Stimulated activated effector memory CD8-positive, alpha-beta T cell treated with anti-CD3 and anti-CD28 coated beads, Interleukin-12 subunit alpha, Interleukin-12 subunit beta, amount 100 ng/mL, for 72 hours (primary cell): ENCODE measurements around the gene PRICKLE2.

Experiments used
- ATAC-seq: fragments of 150-1000 bp; cut with Tn5 transposase; 2 replicates; pipeline ENCODE4 v1.10.0; 2021
- DNase-seq, 2 donors: peaks; one replicate each; pipeline ENCODE4 v3.0.0; 2021 to 2022; ENCODE audit warnings: low spot score in 2 of 2
- H3K27ac Mint-ChIP-seq: one replicate; pipeline ENCODE4 v1.8.0; 2022; ENCODE audit warnings: mild to moderate bottlenecking, mixed read lengths
- H3K36me3 Mint-ChIP-seq: one replicate; pipeline ENCODE4 v1.8.0; 2022; ENCODE audit warnings: mild to moderate bottlenecking, mixed read lengths
- H3K4me1 Mint-ChIP-seq: one replicate; pipeline ENCODE4 v1.8.0; 2022; ENCODE audit warnings: mixed read lengths
- H3K4me3 Mint-ChIP-seq: one replicate; pipeline ENCODE4 v1.8.0; 2022; ENCODE audit warnings: mild to moderate bottlenecking, mixed read lengths
- H3K9me3 Mint-ChIP-seq: one replicate; pipeline ENCODE4 v1.8.0; 2022; ENCODE audit warnings: mixed read lengths

PRICKLE2 gene

GRCh38 chr3:64235605-64236004 lies 10.3 kb upstream of the PRICKLE2 start:
- Mint-ChIP-seq H3K27ac (no peak overlapping the region), H3K4me1 (no peaks in the 10 kb centered on the region), H3K36me3 (no peaks in the 10 kb centered on the region), H3K9me3 (peaks cover 6% of the 10 kb centered on the region), H3K4me3 (no peak overlapping the region)
- DNase-seq = no peak
- no peak for ATAC-seq

- DNase-seq (no peak), ATAC-seq (no peak)
- H3K9me3 Mint-ChIP-seq = peaks cover 6% of the 10 kb centered on the region
- H3K36me3 Mint-ChIP-seq = no peaks in the 10 kb centered on the region
- H3K27ac Mint-ChIP-seq = no peak overlapping the region
- H3K4me3 Mint-ChIP-seq = no peak overlapping the region
- H3K4me1 Mint-ChIP-seq = no peaks in the 10 kb centered on the region
Measured at GRCh38 chr3:64234571-64234970, 9.3 kb upstream of the PRICKLE2 start.

GRCh38 chr3:64232821-64233220 lies 7.6 kb upstream of the PRICKLE2 start:
- H3K4me3 Mint-ChIP-seq = no peak overlapping the region
- peaks cover 6% of the 10 kb centered on the region for H3K9me3 Mint-ChIP-seq
- ATAC-seq (no peak), DNase-seq (no peak)
- H3K27ac Mint-ChIP-seq = no peak overlapping the region
- H3K36me3 Mint-ChIP-seq = no peaks in the 10 kb centered on the region
- H3K4me1 Mint-ChIP-seq = no peaks in the 10 kb centered on the region

- H3K4me1 Mint-ChIP-seq = no peaks in the 10 kb centered on the region
- ATAC-seq (no peak), DNase-seq (no peak)
- H3K27ac Mint-ChIP-seq = no peak overlapping the region
- H3K4me3 Mint-ChIP-seq = no peak overlapping the region
- H3K36me3 Mint-ChIP-seq = no peaks in the 10 kb centered on the region
- H3K9me3 Mint-ChIP-seq = peaks cover 3% of the 10 kb centered on the region
Measured at GRCh38 chr3:64229903-64230302, 4.6 kb upstream of the PRICKLE2 start.

GRCh38 chr3:64228110-64228509 lies 2.8 kb upstream of the PRICKLE2 start:
- Mint-ChIP-seq H3K4me3 (no peak overlapping the region), H3K27ac (no peak overlapping the region), H3K36me3 (no peaks in the 10 kb centered on the region), H3K9me3 (no peaks in the 10 kb centered on the region), H3K4me1 (no peaks in the 10 kb centered on the region)
- ATAC-seq (no peak), DNase-seq (no peak)

- ATAC-seq (no peak), DNase-seq (no peak)
- Mint-ChIP-seq H3K4me1 (no peaks in the 10 kb centered on the region), H3K4me3 (no peak overlapping the region), H3K27ac (no peak overlapping the region), H3K36me3 (no peaks in the 10 kb centered on the region), H3K9me3 (no peaks in the 10 kb centered on the region)
Measured at GRCh38 chr3:64226730-64227129, 1.5 kb upstream of the PRICKLE2 start.

GRCh38 chr3:64225695-64226499 lies 631 bp upstream of the PRICKLE2 start:
- H3K9me3 Mint-ChIP-seq = no peaks in the 10 kb centered on the region
- H3K36me3 Mint-ChIP-seq = no peaks in the 10 kb centered on the region
- no peaks in the 10 kb centered on the region for H3K4me1 Mint-ChIP-seq
- DNase-seq (no peak), ATAC-seq (no peak)
- no peak overlapping the region for H3K27ac Mint-ChIP-seq
- H3K4me3 Mint-ChIP-seq = no peak overlapping the region

- DNase-seq = no peak
- no peaks in the 10 kb centered on the region for H3K36me3 Mint-ChIP-seq
- H3K4me1 Mint-ChIP-seq = no peaks in the 10 kb centered on the region
- ATAC-seq = no peak
- H3K9me3 Mint-ChIP-seq = no peaks in the 10 kb centered on the region
- no peak overlapping the region for H3K27ac Mint-ChIP-seq
- H3K4me3 Mint-ChIP-seq = no peak overlapping the region
Measured at GRCh38 chr3:64223791-64224745, 1.2 kb downstream of the PRICKLE2 start.

- Mint-ChIP-seq H3K4me1 (no peaks in the 10 kb centered on the region), H3K4me3 (no peak overlapping the region), H3K9me3 (no peaks in the 10 kb centered on the region), H3K27ac (no peak overlapping the region), H3K36me3 (no peaks in the 10 kb centered on the region)
- DNase-seq (no peak), ATAC-seq (no peak)
Measured at GRCh38 chr3:64222501-64223111, 2.7 kb downstream of the PRICKLE2 start.

- no peak for ATAC-seq
- Mint-ChIP-seq H3K4me3 (no peak overlapping the region), H3K9me3 (no peaks in the 10 kb centered on the region), H3K4me1 (no peaks in the 10 kb centered on the region), H3K27ac (no peak overlapping the region), H3K36me3 (no peaks in the 10 kb centered on the region)
- DNase-seq = no peak
Measured at GRCh38 chr3:64221571-64222257, 3.6 kb downstream of the PRICKLE2 start.

GRCh38 chr3:64220161-64220914 lies 4.9 kb downstream of the PRICKLE2 start:
- Mint-ChIP-seq H3K27ac (no peak overlapping the region), H3K36me3 (no peaks in the 10 kb centered on the region), H3K9me3 (no peaks in the 10 kb centered on the region), H3K4me3 (no peak overlapping the region), H3K4me1 (no peaks in the 10 kb centered on the region)
- DNase-seq = no peak
- no peak for ATAC-seq

- ATAC-seq (no peak), DNase-seq (no peak)
- Mint-ChIP-seq H3K9me3 (no peaks in the 10 kb centered on the region), H3K36me3 (no peaks in the 10 kb centered on the region), H3K4me1 (no peaks in the 10 kb centered on the region), H3K4me3 (no peak overlapping the region), H3K27ac (no peak overlapping the region)
Measured at GRCh38 chr3:64218746-64219145, 6.5 kb downstream of the PRICKLE2 start.

- no peaks in the 10 kb centered on the region for H3K9me3 Mint-ChIP-seq
- no peak for ATAC-seq
- H3K4me3 Mint-ChIP-seq = no peak overlapping the region
- no peaks in the 10 kb centered on the region for H3K36me3 Mint-ChIP-seq
- H3K27ac Mint-ChIP-seq = no peak overlapping the region
- no peak for DNase-seq
- no peaks in the 10 kb centered on the region for H3K4me1 Mint-ChIP-seq
Measured at GRCh38 chr3:64218329-64218728, 6.9 kb downstream of the PRICKLE2 start.

- Mint-ChIP-seq H3K36me3 (no peaks in the 10 kb centered on the region), H3K27ac (no peak overlapping the region), H3K4me3 (no peak overlapping the region), H3K9me3 (no peaks in the 10 kb centered on the region), H3K4me1 (no peaks in the 10 kb centered on the region)
- no peak for ATAC-seq
- no peak for DNase-seq
Measured at GRCh38 chr3:64216274-64217147, 8.8 kb downstream of the PRICKLE2 start.
